HG02870 (cell line): ENCODE measurements around the gene SLC22A17.

ENCODE experiments used
- ATAC-seq: cut with Tn5 transposase; IDR thresholded peaks from one replicate; pipeline ENCODE4 v1.9.1; 2021; ENCODE audit warnings: mild to moderate bottlenecking, moderate library complexity; ENCODE audit not compliant: unreplicated experiment

Gene SLC22A17

DNA sequence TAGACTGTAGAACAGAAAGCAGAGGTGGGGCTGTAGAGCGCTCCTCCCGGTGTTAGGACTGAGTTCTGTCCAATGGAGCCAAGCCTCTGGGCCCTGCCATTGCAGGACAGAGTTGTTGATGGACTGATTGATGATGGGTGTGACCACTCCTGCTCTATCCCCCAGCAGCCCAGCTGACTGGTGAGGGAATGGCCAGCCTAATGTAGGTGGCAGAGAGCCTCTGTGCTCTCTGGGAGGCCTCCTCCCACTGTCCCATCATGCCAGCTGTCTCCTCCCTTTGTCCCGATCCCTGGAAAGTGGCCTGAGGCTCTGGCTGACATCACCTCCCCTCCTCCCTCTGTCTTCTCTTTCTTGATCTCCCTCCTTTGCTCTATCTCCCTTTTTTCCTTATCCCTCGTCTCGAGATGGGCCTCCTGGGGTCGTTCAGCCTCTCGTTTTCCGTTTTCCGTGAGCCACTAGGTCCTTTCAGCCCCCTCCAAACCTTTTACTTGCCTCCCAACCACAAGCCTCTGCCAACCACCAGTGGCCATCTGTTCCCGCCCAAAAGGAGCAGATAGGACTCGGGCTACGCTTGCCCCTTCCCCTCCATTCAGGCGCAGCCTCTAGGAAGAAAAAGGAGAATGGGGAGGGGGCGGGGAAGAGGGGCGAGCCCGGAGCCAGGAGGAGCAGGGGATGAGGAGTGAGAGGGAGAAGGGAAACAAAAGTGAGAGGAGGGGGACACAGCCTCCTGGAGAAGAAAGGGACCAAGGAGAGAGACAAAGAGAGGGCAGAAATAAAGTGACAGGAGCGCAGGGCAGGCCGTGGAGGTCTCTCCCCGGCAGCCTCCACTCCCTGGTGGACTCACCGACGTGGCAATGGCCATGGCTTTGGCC, 11.7 kb upstream of the SLC22A17 start:
- no peak for ATAC-seq

GRCh38 chr14:23362200-23362599, 9.5 kb upstream of the SLC22A17 start:
- no peak for ATAC-seq

DNA sequence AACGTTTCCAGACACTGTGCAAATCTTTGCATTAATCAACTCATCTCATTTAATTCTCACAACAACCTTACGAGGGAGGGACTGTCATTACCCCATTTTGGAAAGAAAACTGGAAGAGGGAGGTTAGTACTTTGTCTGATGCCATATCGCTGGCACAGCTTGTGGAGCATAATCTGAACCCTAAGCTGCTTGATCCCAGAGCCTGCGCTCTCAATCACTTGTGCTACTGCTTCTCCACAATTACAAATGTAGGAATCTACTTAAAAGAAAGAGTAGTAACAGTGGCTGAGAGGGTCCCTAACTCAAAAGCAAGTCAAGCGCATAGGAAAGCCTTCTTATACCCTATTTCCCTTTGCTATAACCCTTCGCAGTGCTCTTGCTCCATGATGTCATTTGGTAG, 9.1 kb upstream of the SLC22A17 start:
- ATAC-seq, result no peak

- peak; percentile 85 for ATAC-seq
Measured at GRCh38 chr14:23361320-23361719, 8.6 kb upstream of the SLC22A17 start.

DNA sequence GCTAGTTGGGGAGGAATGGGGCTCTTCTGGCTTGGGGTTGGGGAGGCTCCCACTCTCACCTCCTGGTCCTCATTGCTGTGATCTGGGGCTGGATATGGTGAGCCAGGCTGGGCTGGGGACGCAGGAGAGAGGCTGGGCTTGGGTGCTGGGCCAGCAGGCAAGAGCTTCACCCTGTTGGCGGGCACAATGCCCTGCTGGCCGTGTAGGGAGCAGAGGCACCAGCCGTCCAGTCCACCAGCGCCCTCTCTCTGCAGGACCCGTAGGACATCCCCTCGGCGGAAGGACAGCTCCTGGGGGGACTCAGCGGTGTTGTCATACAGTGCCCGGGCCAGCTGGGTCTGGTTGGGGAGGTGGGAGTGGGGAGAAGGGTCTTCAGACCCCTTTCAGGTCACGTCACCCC, 7.8 kb upstream of the SLC22A17 start:
- ATAC-seq, result no peak

- no peak for ATAC-seq
Measured at GRCh38 chr14:23359722-23360447, 7.2 kb upstream of the SLC22A17 start.

DNA sequence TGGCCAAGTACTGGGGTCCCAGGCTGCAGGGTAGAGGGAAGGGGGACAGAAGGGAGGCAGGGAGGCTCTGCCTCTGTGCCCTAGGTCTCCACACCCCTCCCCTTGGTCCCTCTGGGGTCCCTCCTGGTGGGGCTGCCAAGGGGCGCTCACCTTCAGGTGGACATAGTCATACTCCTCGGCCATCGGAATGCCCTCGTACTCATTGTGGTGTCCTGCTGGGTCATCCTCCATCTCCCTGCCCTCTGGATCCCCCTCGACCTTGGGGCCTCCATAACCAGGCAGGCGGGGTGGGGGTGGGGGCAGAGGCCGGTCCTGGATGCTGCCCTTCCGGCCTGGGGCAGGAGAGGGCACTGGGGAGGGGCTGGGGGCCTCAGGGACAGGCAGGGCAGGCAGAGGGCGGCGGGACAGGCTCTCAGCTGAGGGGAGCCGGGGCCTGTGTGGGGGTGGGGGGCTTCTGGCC, 6.5 kb upstream of the SLC22A17 start:
- no peak for ATAC-seq

- no peak for ATAC-seq
Measured at GRCh38 chr14:23358553-23359166, 6.0 kb upstream of the SLC22A17 start.

DNA sequence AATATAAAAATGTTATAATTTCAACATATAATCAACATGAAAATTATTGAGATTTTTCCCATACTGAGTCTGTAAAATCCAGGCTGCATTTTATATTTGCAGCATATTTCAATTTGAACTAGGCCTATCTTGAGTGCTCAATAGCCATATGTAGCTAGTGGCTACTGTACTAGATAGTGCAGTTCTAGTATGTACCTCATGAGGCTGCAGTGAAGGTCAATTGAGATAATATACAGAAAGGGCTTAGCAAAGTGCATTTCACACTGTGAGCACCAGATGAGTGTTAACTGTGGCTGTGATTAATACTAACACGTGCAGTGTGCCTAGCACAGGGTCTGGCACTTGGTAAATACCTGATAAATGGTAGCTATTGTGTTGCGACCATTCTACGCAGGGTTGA, 5.4 kb upstream of the SLC22A17 start:
- no peak for ATAC-seq

GRCh38 chr14:23357261-23357660, 4.6 kb upstream of the SLC22A17 start:
- ATAC-seq, result no peak

DNA sequence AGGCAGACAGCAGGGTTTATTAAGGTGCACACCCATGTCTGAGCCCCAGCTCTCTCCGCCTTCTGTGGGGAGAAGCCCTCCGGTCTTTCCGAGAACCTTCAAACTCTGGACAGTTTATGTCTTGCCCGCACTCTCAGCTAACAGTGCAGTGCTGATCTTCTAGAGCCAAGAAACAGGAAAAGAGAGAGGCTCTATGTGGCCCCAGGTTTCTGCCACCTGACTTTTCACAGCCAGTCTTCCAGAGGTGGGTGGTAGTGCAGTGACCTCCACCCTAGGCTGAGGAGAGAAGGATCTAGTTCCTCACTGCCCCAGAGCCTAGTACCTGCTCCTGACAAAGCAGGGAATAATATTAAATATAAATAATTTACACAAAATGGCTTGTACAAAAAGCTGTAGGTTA, 4.0 kb upstream of the SLC22A17 start:
- ATAC-seq, result no peak

DNA sequence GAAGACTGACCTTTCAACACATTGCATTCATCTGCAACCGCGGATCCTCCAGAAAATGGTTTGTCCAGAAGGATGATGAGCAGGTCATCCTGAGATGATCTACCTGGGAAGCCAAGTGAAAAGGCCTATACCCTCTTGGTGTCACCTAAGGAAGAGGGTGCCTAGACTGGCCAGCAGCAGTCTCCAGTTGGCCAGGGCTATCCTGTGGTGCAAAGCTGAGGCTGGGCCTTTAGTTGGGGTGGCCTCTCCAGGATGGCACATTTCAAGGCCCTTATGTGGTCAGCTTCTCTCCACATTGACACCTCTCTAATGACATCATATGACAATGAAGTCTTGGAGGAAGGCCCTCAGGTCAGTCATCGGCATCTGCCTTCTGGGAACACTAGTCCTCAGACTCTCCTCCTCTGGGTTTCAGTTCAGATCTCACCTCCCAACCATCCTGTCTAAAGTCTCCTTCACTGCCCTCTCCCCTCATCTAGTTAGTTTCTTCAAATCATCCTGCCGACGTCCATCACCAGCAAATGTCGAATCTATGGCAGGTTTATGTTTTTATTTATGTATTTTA, 3.3 kb upstream of the SLC22A17 start:
- no peak for ATAC-seq

GRCh38 chr14:23354990-23355389, 2.3 kb upstream of the SLC22A17 start:
- ATAC-seq, result no peak

DNA sequence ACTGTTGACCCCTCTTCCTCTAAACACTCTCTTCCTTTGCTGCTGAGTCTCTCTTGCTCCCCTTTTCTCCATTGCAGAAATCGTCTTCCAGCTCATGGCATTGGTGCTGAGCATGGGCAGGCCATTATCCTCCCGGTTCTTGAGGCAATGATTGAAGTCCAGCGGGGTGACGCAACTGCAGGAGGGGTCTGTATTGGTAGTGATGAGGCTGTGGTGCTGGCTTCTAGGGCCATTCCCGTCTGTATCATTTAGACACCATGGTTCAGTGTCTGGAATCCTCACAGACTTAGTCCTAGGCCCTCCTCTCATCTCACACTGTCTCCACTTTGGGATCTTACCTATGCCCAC, 720 bp upstream of the SLC22A17 start:
- ATAC-seq, result no peak

DNA sequence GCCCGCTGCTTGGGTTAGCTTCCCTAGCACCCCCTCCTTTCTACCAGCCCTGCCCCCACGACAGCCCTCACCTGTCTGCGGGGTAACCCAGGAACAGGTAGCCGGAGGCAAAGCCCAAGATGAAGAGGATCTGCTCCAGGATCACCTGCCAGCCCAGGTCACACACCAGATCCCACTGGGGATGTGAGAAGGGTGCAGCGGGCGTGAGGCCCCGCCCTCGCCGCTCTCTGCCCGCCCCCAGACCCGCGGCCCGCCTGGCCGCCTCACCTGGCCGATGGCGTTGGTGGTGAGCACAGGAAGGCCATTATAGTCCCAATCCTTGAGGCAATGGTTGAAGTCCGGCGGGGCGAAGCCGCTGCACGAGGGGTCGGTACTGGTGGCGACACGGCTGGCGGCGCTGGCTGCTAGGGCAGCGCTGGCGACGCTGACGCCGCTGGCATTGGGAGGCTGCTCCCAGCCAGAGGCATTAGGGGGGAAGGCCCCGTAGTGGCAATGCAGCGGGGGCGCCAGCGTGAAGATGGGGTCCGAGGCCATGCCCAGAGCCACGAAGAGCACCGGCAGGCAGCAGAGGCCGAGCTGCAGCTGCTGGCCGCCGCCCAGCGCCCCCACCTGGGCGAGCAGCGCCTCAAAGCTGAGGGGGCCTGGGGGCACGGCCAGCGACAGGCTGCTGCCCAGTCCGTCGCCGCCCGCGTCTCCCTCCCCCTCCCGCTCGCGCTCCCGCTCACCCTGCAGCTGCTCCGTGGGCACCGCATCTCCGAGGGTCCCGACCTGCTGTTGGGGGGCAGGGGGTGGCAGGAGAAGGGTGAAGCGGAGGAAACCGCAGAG, 794 bp downstream of the SLC22A17 start:
- no peak for ATAC-seq

- no peak for ATAC-seq
Measured at GRCh38 chr14:23349156-23349845, 3.4 kb downstream of the SLC22A17 start.

- ATAC-seq, result no peak
Measured at GRCh38 chr14:23348297-23348655, 4.4 kb downstream of the SLC22A17 start.

GRCh38 chr14:23347406-23348296, 5.0 kb downstream of the SLC22A17 start:
- no peak for ATAC-seq
